HG02981 (cell line): ENCODE results near the gene POLR3F.
"Not testable (repeated sequence)": the region's sequence is repeated elsewhere in the genome, so short reads cannot be mapped to it uniquely, and the experiment has no call there.

Source experiments
- ATAC-seq: cut with Tn5 transposase; IDR thresholded peaks from one replicate; pipeline ENCODE4 v1.9.1; 2021; ENCODE audit warnings: mild to moderate bottlenecking, moderate library complexity; ENCODE audit not compliant: unreplicated experiment

Gene POLR3F

GRCh38 chr20:18504479-18505060 is 37.4 kb downstream of the POLR3F start:
- no peak for ATAC-seq

- no peak for ATAC-seq
These were observed 39.6 kb downstream of the POLR3F start for GRCh38 chr20:18506744-18507143.

GRCh38 chr20:18507218-18508191 is 40.3 kb downstream of the POLR3F start, which contains the start of gene SEC23B:
TSS of gene SEC23B (plus strand) at chr20:18507940. CDS start at chr20:18510836, 2,896 bp downstream.
- peak; percentile 93 for ATAC-seq

- no peak for ATAC-seq
These were observed 44.4 kb downstream of the POLR3F start for GRCh38 chr20:18511571-18511970.

GRCh38 chr20:18513208-18513607 is 46.0 kb downstream of the POLR3F start:
- no peak for ATAC-seq

- ATAC-seq: no peak
These were observed 46.9 kb downstream of the POLR3F start for GRCh38 chr20:18514127-18514526.

- ATAC-seq: no peak
These were observed 48.8 kb downstream of the POLR3F start for GRCh38 chr20:18515973-18516372.

GRCh38 chr20:18522066-18522465 is 54.9 kb downstream of the POLR3F start:
- ATAC-seq: not testable (repeated sequence)

- ATAC-seq: no peak
These were observed 55.9 kb downstream of the POLR3F start for GRCh38 chr20:18523066-18523465.

- ATAC-seq: no peak
These were observed 57.5 kb downstream of the POLR3F start for GRCh38 chr20:18524646-18525045.

- ATAC-seq: not testable (repeated sequence)
These were observed 59.6 kb downstream of the POLR3F start for GRCh38 chr20:18526761-18527160.

- ATAC-seq: no peak
These were observed 60.1 kb downstream of the POLR3F start for GRCh38 chr20:18527339-18527738.

GRCh38 chr20:18527836-18528235 is 60.6 kb downstream of the POLR3F start:
- ATAC-seq: no peak

- no peak for ATAC-seq
These were observed 61.9 kb downstream of the POLR3F start for GRCh38 chr20:18529041-18529440.

GRCh38 chr20:18532626-18533025 is 65.4 kb downstream of the POLR3F start:
- no peak for ATAC-seq

- no peak for ATAC-seq
These were observed 66.3 kb downstream of the POLR3F start for GRCh38 chr20:18533491-18533890.

- no peak for ATAC-seq
These were observed 66.9 kb downstream of the POLR3F start for GRCh38 chr20:18533978-18534644.
